ENCODE measurements around the gene SH3RF1.

Gene SH3RF1

DNA sequence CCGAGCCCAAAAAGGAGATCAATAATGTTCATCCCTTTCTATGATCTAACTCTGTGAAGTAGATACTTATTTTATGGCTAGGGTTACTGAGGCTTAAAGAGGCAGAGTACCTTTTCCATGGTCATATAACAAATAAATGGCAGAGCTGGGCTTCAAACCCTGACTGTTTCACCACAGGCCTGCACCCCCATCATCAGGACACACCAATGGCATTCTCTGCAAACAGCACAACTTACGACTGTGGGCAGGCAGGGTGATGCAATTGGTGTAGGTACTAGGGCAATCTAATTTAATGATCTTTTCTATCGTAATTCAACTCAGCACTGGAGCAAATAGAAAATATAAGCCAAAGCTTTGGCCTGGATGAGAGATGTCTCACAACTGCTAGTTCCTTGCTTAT, 141.9 kb downstream of the SH3RF1 start:
- DNase-seq = no peak

- no peak for DNase-seq
Measured at GRCh38 chr4:169127314-169127713, 143.4 kb downstream of the SH3RF1 start.

DNA sequence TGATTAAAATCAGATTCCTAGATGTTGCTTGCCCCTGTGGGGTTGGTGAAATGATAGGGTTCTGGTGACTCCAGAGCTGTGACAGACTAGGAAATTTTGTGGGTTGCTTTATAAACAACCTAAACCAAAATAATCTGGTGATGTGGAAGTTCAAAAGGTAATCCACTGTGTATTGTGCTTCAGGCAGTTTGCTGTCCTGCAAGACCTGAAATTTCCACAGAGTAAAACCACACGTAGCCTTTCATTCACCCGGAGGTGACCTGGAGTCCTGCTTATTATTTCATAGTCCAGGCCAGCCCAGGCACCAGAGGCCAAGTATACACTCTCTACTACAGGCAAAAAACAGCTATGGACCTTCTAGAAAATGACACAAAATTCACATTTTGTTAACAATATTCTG, 146.1 kb downstream of the SH3RF1 start:
- DNase-seq = no peak

DNA sequence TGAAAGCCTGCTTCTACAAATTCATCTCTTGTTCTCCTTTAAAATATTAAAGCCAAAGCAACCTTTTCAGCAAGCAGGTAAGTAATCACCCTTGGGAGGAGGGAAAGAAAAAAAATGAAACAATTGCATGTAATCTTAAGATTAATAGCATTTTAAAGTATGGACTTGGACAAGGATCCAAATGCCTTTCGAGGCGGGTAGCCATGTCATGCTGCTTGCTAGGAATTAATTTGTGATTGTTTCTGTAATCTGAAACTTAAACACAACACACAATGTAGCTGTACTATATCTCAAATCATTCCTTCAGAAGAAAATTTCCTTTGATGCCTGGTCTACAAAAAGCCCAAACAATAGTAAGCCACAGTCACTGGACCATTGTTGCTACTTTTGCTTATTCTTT, 148.3 kb downstream of the SH3RF1 start:
- no peak for DNase-seq

- DNase-seq = no peak
Measured at GRCh38 chr4:169121861-169122382, 148.8 kb downstream of the SH3RF1 start.

GRCh38 chr4:169120624-169121023, 150.1 kb downstream of the SH3RF1 start:
- DNase-seq = no peak

DNA sequence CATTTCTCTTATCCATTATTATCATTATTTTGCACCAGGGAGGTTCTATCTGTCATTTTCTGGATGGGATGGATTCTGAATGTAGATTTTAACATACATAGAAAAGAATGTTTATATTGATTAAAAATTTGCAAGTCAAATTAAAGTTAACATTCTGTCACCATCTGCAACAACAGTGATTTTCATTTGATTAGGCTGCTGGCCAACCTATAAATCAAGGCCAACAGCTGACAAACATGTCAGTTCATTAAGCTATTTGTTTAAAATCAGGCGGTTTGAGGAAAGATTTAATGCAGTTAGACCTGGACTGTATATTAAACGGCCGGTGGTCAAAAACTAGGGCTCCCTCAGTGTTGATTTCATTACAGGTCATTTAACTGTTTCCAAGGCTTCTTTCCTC, 151.2 kb downstream of the SH3RF1 start:
- no peak for DNase-seq

DNA sequence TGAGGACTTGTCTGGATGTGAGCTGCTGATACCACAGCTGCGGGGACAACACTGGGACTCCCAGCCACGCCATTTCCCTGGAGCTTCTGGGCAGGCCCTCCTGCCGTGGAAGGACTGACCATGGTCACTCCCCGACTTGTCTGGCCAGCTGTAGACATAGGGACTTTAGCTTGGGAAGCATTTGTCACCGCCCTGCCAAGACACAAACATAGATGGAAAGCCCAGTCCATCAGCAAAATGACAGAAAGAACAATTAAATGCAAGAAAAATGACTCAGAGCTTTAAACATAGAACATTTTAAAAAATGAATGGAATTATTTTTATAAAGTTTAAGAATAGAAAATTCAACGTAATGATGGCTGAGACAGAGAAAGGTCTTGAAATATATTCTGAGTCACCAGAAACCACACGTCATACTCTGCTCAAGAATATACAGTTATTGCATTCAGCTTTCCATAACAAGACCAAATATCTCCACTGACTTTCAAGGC, 153.1 kb downstream of the SH3RF1 start:
- DNase-seq = no peak

DNA sequence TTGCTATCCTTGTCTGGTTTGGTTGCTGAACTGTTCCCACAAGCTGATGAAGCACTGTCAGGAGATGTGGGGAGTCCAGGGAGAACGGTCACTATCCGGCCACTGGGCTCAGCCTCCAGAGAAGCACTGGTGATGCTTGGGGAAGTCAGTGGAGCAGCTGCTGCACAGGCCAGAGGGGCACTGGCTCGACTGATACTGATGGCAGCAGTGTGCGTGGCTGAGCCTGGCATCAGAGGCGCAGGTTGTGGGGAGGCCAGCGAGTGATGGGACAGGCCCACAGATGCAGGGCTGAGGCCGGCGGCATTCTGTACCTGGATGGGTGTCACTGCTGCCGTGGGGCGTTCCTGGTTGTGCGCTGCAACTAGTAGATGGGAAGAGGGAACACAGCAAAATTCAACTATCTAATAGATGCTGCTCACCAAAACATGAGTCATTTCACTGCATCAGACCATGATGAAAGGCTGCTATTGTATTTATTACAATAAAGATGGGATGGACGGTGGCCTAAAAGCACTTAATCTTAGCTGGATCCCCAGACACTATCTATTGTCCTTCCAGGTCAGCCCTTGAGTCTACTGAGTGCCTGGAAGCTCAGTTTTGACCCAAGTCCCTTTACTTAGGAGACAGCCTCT, 154.4 kb downstream of the SH3RF1 start:
- DNase-seq = no peak

DNA sequence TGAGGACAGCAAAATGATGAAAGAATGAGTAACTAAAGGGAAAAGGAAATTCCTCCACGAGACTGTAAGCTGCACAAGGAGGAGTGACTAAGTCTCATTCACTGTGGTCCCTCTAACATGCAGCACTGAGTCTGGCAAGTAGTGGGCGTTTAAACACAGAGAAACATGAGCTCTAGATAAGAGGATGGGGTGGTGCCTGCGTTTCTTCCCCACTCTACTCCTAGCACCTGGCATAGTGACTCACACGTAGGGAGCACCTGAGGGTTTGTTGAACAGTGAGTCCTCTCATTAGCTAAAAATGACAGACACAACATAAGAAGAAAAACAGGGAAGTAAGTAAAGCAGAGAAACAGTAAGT, 154.9 kb downstream of the SH3RF1 start:
- DNase-seq = no peak

DNA sequence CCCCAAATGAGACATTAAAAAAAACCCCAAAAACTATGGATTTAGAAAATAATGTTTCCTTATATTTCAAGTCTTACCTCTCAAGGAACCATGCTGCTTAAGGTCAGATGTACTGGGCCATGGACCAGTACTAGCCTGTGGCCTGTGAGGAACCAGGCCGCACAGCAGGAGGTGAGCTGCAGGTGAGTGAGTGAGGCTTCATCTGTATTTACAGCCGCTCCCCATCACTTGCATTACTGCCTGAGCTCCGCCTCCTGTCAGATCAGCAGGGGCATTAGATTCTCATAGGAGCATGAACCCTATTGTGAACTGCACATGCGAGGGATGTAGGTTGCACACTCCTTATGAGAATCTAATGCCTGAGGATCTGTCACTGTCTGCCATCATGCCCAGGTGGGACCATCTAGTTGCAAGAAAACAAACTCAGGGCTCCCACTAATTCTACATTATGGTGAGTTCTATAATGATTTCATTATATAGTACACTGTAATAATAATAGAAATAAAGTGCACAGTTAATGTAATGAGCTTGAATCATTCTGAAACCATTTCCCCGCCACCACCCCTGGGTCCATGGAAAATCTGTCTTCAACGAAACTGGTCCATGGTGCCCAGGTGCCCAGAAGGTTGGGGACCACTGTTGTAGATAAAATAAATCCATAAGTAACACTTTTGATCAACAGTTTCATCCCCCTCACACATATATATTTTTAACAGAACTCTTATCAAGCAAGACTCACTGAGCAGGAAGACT, 155.4 kb downstream of the SH3RF1 start:
- DNase-seq = no peak

GRCh38 chr4:169114341-169114974, 156.3 kb downstream of the SH3RF1 start:
- DNase-seq = no peak

GRCh38 chr4:169110633-169111032, 160.1 kb downstream of the SH3RF1 start:
- no peak for DNase-seq

GRCh38 chr4:169109035-169109675, 161.6 kb downstream of the SH3RF1 start:
- DNase-seq = no peak

DNA sequence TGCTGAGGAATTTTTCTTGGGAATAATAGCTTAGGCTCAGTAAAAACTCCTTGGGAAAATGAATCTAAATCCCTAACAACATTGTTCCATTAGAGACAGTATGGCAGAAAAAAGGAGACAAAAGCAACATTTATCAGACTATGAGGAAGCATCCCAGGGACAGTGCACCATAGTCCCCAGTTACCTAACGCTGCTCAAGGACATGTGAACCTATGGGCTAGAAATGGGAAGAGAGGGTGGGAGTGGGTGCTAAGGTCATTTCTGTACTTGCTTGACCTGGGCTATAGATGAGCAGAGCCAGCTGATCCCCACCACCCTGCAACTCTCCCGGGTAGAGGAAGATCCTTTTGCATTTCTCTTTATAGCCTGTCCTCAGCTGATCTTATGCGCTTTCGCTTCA, 162.5 kb downstream of the SH3RF1 start:
- no peak for DNase-seq

GRCh38 chr4:169107528-169107927, 163.2 kb downstream of the SH3RF1 start:
- DNase-seq = no peak

GRCh38 chr4:169106696-169107229, 164.0 kb downstream of the SH3RF1 start:
- DNase-seq = no peak

- no peak for DNase-seq
Measured at GRCh38 chr4:169105620-169106019, 165.1 kb downstream of the SH3RF1 start.

- no peak for DNase-seq
Measured at GRCh38 chr4:169103966-169104412, 166.8 kb downstream of the SH3RF1 start.

- DNase-seq = no peak
Measured at GRCh38 chr4:169102026-169102425, 168.7 kb downstream of the SH3RF1 start.

DNA sequence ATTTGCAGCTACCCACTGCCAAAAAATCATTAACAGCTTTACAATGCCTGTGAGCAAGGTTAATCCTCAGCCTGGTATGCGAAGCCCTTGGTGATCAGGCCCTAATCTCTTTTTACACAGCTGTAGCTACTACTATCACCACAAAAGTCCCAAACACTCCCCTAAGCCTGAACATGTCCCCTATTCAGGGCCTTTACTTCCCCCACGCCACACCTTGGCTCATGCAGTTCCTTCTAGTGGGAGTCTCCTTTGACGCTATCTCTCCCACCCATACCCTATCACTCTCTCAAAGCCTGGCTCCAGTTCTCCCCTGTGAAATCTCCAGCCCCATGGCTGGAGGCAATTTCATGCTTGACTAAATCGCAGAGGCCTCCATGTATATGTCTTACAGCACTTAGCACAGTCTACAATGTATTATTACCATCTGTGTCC, 170.1 kb downstream of the SH3RF1 start:
- DNase-seq = no peak

DNA sequence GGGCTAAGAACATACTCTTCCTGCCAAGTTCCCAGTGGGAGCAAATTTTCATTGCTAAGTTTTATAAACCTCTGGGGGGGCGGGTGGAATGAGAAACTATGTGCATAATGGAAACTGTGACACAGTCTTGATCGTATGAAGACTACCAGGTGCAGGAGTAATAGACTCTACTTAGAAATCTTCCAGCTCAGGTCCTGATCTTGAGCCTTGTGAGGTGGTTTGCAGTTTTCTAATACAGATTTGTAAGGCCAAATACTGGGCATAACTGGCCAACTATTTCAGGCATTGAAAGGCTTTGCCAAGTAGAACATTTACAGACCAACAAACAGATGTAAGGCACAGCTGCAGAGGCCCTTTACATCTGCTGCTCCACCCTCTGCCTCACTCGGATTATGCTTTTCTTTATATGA, 171.0 kb downstream of the SH3RF1 start:
- DNase-seq = no peak
